Fibroblast of lung (primary cell): ENCODE measurements around the gene MPPED2.

Source experiments
- EZH2 ChIP-seq: IDR thresholded peaks from 2 replicates; pipeline ENCODE4 v1.5.1; 2012; ENCODE audit warnings: low read length, control low read depth, mild to moderate bottlenecking; ENCODE audit errors: missing control alignments
- TF ChIP-seq, protein P1 (sequence below), 2 donors: IDR thresholded peaks in 1 of 2; conservative IDR thresholded peaks in 1 of 2; 1 replicate in 1 of 2; 2 replicates in 1 of 2; pipeline ENCODE4 v1.5.1; 2011 to 2012; ENCODE audit warnings: low read length in 2 of 2, control low read depth in 1 of 2, inconsistent platforms in 1 of 2, low read depth in 1 of 2, mild to moderate bottlenecking in 1 of 2

DNA sequence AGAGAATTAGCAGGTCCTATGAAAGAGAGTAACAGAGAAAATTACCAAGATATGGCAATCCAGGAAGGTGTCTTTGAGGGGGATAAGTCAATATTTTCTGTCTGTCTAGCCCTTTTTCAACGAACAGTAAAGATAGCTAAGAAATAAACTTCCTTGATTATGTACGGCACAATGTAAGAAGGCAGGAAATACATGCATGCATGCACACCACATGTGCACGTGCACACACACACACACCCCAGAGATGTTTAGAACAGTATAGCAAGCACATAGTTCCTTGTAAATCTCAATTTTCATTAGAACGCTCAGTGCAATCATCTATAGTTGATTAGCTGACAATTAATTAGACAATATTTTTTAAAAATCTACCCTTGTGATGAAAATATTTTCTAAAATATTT is 74.7 kb downstream of the MPPED2 start:
- TF ChIP-seq, protein P1, sequence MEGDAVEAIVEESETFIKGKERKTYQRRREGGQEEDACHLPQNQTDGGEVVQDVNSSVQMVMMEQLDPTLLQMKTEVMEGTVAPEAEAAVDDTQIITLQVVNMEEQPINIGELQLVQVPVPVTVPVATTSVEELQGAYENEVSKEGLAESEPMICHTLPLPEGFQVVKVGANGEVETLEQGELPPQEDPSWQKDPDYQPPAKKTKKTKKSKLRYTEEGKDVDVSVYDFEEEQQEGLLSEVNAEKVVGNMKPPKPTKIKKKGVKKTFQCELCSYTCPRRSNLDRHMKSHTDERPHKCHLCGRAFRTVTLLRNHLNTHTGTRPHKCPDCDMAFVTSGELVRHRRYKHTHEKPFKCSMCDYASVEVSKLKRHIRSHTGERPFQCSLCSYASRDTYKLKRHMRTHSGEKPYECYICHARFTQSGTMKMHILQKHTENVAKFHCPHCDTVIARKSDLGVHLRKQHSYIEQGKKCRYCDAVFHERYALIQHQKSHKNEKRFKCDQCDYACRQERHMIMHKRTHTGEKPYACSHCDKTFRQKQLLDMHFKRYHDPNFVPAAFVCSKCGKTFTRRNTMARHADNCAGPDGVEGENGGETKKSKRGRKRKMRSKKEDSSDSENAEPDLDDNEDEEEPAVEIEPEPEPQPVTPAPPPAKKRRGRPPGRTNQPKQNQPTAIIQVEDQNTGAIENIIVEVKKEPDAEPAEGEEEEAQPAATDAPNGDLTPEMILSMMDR (conservative IDR thresholded peaks at IDR 0.05 in 1 of 2, IDR thresholded peaks at IDR 0.05 in 1 of 2; ENCODE audit: low read depth in 1 of 2, low read length in 2 of 2), result no peak
- TF ChIP-seq EZH2, result no peak
